ENCODE data around the gene IGLL1.

IGLL1 gene

DNA sequence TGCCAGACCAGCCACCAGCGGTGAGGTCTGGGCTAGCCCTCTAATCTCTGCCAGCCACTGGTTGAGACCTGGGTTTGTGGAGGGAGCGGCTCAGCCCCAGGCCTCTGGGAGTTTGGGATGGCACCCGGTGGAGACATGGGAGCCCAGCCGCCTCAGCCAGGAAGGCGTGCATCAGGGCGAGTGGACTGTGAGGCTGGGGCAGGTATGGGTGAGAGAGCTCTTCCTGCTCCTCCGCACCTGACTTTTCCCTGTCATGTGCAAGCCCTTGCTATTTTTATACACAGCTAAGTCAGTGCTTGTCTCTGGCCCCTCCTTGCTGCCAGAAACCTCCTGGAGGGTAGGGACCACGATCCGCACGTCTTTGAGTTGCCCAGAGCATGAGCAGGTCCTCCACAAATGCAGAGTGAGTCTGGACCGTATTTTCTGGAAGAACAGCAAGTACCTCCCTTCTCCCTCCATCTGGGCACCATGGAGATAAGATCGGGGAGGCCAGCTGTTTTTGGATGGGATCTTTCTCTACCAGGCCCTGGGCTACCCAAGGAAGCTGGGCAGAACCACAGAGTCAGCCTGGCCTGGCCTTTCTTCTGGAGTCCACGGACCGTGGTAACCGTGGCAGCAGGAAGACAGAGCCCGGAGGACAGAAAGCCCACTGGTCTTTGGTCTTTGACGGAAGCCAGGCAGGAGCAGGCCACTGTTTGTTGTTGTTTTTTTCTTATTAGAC, 53.3 kb downstream of the IGLL1 start:
- DNase-seq = no peak

- DNase-seq = no peak
These were observed 54.6 kb downstream of the IGLL1 start for GRCh38 chr22:23525510-23525909.

- DNase-seq = no peak
These were observed 55.9 kb downstream of the IGLL1 start for GRCh38 chr22:23524226-23524625.

DNA sequence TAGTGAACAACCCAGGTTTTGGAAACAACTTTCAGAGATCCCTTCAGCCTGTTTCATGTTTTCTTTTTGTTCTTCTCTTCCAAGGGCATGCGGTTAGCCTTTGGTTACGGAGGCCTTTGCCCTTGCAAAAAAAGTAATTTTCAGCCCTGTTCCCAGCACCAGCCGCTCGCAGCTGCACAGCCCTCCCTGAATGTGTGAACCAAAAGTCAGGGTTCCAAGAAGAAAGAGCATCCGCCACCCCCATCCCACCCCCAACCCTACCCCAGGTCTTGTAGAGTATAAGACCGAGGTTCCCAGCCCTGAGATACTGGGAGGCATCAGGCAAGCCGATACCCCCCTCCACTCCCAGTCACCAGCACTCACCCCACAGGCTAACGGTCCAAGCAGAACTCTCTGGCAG, 56.4 kb downstream of the IGLL1 start:
- no peak for DNase-seq
